NCI-H2029 treated with DMSO at 0.1 percent for 48 hours (cell line): ENCODE measurements around the gene SPATA17.
"Not testable (repeated sequence)": the region's sequence is repeated elsewhere in the genome, so short reads cannot be mapped to it uniquely, and the experiment has no call there.

ENCODE experiments used
- DNase-seq: peaks from one replicate; lab custom pipeline; 2025; lab: John Stamatoyannopoulos, UW

The SPATA17 gene, protein sequence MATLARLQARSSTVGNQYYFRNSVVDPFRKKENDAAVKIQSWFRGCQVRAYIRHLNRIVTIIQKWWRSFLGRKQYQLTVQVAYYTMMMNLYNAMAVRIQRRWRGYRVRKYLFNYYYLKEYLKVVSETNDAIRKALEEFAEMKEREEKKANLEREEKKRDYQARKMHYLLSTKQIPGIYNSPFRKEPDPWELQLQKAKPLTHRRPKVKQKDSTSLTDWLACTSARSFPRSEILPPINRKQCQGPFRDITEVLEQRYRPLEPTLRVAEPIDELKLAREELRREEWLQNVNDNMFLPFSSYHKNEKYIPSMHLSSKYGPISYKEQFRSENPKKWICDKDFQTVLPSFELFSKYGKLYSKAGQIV

DNA sequence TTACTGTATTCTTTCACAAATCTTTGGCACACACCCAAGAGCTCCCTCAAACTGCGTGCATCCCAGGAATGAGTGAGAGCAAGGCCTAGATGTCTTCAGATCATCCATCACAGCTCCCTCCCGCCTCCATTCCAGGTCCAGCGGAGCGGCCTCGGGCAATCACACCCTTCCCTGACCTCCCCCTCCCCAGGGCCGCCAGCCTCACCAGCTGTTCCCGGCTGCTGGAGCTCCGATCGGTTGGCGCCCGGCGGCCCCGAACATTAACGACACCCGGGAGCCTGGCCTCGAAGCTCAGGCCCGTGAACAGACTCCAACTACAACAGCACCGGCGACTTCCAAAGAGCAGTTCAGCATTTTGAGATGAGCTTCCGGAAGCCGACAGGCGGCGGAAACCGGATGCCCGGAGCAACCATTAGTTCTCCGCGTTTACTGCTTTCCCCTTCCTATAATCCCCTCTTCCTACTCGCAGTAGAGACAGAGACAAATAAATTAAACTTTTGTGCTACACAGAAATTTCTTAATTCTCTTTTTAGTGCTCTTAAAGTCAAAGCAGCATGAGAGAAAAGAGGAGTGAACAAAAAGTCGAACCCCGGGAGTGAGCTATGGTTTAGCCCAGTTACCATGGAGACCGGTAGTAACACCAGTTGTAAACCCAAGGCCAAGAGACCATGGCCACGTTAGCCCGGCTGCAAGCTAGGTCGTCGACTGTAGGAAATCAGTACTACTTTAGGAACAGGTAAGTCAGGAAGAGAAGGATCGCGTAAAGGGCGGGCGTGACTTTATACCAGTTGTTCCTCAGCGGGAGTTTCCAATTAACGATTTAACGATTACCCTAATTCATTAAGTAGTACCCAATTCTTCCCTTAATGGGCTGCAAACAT is at the start of gene SPATA17, which contains the start of gene GPATCH2:
Gene SPATA17, plus strand, starts transcription at position 634 of the 881 bp plus-strand sequence. Its CDS starts 35 bp downstream, at position 669.
Gene GPATCH2, minus strand, starts transcription at position 380 of the 881 bp plus-strand sequence. Its CDS starts 119 bp downstream, at position 261.
- peak; percentile 85 for DNase-seq

DNA sequence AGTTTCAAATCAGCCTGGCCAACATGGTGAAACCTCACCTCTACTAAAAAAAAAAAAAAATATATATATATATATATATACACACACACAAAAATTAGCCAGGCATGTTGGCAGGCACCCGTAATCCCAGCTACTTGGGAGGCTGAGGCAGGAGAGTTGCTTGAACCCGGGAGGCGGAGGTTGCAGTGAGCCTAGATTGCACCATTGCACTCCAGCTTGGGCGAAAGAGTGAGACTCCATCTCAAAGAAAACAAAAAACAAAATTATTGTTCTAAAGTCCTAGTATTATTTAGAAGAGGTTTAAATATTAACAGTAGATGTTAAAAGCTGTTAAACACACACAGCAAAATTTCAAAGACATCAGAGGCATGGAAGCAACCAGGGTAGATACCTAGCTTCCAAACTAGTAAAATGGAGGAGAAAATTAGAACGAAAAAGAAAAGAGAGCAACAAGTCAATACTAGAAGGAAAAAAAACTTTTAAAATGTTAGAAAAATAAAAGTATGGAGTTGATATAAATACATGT is 46.8 kb upstream of the SPATA17 start:
- not testable (repeated sequence) for DNase-seq

DNA sequence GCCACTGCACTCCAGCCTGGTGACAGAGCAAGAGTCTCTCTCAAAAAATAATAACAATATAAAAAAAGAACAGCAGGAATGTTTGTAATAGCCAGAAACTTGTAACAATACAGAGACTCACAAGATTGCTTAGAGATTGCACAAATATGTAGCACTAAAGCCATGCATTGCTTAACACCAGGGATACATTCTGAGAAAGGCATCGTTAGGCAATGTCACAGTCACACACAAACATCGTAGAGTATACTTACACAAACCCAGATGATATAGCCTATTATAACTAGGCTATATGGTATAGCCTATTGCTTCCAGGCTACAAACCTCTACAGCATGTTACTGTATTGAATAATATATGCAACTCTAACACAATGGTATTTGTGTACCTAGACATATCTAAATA is 45.6 kb upstream of the SPATA17 start:
- DNase-seq, result no peak

DNA sequence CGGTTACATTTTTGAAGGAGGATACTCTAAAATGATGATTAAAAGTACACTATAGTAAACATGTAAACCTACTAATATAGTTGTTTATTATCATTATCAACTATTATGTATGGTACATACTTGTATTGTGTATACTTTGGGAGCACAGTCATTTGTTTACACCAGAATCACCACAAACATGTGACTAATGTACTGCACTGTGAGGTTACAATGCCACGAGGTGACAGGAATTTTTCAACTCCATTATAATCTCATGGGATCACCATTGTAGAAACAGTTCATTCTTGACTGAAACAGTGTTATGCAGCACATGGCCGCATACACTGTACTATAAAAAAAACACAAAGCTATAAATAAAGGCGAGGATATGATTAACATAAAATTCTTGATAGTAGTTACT is 44.6 kb upstream of the SPATA17 start:
- DNase-seq, result no peak

DNA sequence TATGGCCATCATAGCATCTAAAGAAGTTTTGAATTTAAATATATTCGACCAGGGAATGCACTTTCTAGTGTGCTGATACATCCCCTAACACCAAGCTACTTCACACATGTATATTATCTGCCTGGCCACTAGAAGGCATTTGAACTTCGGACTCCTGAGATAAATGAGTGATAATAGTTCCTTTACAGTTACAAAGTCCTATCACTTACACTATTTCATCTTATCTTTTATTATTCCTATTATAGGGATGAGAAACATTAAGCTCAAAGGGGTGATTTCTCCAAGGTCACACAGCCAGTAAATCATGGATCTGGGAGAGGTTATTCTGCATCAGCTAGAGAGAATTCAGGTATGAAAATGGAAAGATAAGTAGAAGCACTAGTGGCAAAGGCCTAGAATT is 40.5 kb upstream of the SPATA17 start:
- no peak for DNase-seq

DNA sequence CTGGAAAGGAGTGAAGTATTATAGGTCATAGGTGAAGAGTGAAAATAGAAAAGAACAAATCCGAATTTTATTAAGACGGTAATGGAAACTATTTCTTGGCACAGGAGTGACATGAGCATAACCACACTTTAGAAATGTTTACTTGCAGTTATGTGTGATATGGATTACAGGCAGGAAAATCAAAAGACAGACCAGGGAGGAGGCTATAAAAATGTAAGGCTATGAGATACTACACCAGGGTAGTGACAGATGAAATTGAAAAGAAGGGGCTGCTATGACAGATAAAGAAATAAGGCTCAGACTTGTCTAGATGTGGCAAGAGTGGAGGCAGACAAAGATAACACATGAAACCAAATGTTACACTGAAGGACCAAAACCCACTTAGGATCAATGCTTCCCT is 32.0 kb upstream of the SPATA17 start:
- DNase-seq, result no peak

DNA sequence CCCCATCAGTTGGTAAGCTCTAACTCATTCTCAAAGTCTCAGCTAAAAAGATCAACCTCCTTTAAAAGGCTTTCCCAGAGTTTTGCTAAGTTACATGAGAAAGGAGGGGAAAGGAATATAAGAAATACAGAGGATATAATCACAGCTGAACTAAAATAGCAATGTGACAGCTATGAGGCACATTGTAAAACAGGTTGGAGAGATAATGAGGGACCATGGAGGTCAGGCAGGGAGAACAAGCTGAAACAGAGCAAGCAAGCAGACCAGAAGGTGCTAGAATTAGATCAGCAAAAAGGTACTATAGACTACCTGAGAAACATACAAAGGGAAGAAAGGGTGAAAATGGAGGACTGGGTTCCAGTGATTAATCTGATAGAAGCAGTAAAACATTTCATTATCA is 28.8 kb upstream of the SPATA17 start:
- no peak for DNase-seq

DNA sequence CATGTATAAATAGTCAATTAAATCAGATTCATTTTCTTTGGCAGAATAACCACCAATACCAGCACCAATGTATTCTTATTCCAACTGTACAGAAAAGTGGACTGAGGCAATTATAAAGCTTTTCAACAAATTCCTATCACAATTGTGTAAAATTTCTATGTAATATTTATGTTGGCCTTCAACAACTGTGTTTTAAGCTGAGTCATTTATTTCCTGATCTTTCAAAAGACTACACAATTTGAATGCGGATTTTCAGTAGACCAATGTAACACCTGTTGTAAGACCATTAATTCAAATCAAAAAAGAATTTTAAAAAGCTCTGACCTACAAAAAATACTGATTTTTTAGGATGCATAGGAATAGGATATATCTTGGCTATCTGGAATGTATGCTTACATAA is 25.8 kb upstream of the SPATA17 start:
- DNase-seq, result no peak

DNA sequence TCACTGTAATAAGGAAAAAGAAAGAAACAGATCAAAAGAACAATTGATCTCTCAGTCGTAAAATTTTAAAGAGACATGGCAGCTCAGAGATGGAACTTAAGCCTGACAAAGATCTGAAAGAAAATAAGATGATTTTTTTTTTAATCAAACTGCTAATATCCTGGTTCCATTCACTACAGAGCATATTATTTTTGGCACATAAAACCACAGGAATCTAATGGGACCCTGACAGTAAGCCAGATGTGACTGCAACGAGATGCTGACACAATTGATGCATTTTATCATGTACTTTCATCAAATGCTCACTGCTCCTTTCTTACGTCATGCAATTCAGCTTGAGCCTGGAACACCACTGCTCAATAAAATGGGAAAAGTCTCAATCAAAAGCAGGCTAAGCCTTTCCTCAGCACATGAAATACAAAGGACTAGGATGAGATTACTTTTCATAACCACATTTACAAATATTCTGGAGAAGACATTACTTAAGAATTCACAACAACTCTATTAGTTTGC is 16.9 kb upstream of the SPATA17 start:
- no peak for DNase-seq

DNA sequence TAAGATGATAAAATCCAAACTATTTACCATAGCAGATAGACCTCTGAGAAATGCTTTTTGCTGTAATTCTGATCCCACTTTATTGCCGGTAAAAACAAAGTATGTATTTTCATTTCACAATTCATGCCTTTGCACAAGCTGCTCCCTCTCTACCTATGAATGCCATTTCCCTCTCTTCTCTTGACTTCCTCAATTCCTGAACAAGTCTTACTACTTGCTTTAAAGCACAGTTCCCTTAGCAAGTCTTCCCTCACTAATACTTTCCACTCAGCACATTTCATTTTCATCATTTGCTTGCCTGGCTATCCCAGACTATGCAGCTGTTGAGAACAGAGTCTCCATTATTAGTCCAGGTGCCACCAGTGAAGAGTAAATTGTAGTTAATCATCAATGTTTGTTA is 14.0 kb upstream of the SPATA17 start:
- DNase-seq, result no peak

DNA sequence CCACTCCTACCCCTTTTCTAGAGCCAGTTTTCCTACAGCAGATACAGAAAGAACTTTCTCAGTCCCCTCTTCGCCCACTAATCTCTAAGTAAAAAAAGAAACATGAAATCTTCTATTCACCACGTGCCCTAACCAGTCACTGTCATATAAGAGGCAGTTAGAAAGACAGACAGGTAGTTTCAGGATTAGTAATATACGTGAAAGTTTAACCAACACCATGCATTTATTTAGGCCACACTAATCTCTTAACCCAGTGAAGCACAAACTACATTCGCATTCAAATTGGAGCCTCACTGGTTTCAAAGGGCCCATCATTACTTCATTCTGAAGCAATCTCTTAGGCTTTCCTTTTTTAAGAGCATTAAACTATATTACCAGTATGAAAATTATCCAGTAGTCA is 10.3 kb upstream of the SPATA17 start:
- no peak for DNase-seq

DNA sequence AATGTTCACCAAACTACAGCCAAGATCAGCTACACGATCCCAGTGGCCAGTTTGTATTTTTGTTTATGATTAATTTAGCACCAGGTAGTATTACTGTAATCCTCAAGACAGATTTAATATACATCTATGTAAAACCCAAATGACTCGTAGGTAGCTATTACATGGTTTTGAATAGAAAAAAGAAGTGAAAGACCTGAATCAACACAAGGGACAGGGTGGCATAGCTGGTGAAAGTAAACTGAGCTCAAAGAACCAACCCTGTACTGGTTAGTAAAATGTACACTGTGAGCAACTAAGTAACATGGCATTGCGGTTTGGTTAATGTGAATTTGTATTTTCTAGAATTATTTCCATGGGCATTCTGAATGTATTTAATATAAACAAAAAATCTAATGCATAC is 9.1 kb upstream of the SPATA17 start:
- no peak for DNase-seq

DNA sequence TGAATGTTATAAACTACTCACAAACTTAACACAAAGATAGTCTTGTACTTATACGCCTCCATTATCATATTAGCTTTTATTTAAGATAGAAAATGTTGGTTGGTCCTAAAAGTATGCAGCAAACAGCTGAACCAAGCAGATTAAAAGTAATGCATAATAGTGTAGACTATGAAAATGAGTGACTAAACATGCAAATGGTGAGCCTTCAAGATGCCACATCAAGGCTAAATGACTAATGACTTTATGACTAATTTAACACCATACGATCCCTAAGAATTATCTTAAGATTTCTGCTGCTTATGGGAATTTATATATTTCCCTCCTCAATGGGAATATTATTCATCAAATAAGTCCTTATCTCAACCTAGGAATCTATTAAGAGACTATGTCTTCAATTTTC is 4.8 kb upstream of the SPATA17 start:
- DNase-seq, result no peak

DNA sequence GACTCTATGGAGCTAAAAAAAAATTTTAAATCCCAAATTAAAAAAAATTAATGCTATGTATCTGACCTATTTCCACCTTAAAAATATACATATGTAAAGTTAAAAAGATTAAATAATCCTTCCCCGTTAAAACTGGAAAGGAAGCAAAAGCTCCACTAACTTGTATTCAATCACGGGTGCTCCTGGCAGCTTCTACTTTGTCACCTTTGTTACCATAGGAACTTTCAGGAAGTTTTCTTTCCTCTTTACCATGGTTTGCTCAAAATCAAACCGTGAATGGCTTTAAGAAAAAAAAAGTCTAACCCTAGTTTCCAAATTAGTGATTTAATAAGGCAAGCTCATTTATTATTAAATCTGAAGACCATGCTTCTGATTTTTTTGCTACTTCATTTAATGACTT is 3.7 kb upstream of the SPATA17 start:
- no peak for DNase-seq

DNA sequence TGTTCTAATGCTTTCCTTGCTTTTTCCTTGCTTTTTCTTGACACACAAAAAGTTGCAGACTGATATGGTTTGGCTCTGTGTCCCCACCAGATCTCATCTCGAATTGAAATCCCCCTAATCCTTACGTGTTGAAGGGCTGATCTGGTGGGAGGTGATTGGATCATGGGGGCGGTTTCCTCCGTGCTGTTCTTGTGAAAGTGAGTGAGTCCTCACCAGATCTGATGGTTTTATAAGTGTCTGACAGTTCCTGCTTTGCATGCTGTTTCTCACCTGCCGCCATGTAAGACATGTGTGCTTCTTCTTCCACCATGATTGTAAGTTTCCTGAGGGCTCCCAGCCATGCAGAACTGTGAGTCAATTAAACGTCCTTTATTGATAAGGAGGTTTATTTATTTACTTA is 11.3 kb downstream of the SPATA17 start:
- no peak for DNase-seq

DNA sequence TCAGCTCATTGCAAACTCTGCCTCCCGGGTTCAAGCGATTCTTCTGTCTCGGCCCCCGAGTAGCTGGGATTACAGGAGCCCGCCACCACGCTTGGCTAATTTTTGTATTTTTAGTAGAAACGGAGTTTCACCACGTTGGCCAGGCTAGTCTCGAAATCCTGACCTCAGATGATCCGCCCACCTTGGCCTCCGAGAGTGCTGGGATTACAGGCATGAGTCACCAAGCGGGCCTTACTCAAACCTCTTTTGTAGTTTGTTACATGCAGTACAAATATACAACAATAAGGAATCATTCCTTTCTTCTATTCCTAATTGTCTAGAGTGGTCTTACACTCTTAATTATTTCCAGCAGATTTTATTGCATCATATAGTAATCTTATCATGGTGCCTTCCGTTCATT is 16.6 kb downstream of the SPATA17 start:
- no peak for DNase-seq

DNA sequence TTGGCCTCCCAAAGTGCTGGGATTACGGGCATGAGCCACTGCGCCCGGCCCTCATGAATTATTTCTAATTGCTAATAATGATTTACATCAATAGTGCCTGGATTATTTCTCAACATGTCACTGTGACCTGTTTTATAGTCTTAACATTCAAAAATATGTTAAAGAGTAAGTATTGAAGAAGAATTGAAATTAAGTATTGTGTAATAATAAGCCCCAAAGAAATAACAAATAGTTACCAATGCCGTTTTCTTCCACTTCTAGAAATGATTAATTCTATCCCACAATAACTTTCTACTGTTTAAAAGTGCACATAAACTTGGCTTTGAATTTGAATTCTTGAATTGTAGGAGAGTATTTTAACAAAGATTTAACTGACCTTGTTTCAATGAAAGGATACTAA is 19.5 kb downstream of the SPATA17 start:
- DNase-seq, result no peak

DNA sequence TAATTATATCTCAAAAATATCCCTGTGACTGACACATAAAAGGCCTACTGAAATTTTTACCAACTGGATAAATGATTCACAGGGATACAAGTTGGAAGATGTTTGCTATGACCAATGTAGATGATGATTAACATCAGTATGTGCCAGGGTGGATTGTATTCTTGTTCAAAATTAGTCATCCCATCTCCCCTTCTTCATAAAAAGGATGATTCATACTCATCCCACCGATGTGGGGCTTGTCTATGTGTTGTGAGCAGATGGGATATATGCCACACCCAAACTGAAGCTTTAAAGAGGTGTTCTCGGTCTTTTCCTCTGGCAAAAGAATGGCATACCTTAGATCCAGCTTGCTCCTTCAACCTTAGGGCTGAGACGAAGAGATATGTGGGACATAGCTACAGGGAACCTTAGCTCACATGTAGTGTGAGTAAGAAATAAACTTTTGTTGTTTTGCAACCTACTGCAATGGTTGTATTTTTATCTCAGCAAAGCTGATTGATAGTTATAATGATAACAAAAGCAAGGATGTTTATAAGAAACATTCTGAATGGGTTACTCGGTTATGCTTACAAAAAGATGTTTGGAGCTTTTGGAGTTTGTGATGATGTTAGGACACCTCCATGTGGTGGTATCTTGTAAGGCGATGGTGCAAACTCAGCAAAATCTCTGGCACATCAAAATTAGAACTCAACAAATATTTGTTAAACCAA is 29.4 kb downstream of the SPATA17 start:
- no peak for DNase-seq

DNA sequence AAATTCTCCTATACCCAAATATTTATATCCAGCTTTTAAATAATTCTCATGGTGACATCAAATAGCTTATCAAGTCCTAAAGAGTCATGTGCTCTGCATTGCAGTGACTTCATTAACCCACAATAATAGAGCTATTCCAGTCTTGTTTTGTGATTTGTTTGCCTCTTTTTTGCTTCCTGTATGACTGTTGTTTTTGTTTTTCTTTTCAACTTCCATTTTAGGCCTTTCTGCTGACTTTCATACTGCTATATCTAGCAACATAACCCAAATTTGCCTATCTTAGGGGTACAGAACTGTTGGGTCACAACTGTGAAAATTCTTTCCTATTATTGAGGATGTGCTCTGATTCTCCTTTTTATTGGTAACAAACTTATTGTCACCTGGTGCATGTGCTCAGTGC is 30.3 kb downstream of the SPATA17 start:
- no peak for DNase-seq

DNA sequence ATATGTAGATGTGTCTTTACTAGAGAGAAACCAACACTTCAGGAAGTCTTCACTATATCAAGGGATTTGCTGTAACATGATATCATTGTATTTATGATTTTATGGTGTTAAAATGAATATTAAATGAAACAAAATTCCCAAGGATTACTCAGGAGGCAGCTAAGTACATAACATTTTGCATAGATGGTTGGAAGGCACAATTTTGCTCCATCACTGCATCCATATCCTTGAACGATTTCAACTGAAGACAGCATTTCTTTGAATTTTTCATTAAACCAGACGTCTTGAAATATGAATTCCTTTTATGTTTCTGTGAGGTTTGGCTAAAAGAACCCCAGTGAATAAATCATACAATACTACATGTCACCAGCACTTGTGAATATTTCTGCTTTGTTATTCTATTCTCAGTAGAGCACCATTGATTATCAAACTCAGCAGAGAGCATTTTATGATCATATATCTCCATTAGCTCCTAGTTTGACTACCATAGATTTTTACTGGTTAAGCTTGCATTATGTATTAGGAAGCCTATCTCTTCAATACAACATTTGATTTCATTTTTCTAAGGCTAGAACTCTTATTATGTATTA is 37.3 kb downstream of the SPATA17 start:
- no peak for DNase-seq

DNA sequence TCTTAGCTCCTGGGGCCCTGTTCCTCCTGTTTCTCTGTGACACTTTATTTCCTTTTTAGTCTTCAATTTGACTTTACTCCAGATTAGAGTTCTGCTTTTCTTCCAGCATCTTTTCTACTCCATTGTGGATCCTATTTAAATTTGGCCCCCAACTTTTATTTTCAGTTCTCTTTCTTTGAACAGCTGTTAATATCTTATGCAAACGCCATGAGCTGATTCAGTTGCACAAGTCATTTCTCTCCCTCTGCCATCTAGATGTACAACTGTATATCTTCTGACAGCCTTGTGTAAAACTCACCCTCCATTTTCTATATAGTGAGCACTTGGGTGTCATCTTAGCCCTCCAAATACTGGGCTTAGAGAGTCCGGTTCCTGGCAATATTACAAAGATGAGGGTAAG is 42.2 kb downstream of the SPATA17 start:
- no peak for DNase-seq
